NCI-H748 treated with DMSO at 0.1 percent for 48 hours (cell line): Measurements from ENCODE around the gene RBM47.
"Not testable (repeated sequence)": the region's sequence is repeated elsewhere in the genome, so short reads cannot be mapped to it uniquely, and the experiment has no call there.

Source experiments
- DNase-seq: peaks from one replicate; lab custom pipeline; 2025; lab: John Stamatoyannopoulos, UW

The RBM47 gene

DNA sequence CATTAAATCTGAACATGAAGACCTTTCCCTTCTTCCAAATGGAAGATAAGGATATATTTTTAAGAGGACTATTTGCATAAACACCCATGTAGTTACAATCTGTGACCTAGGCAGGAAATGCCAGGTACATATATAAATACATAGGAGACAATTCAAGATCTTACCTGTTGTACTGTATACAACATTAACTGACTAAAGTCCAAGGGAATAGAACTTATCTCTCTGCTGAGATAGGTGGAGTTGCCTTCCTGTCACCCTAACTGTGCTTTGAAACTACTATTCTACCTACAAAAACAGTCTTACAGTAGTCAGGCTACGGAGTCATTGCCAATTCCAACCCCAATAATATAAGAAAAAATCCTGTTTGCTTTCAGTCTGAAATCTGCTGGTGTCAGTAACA is 188.2 kb downstream of the RBM47 start:
- DNase-seq: no peak

DNA sequence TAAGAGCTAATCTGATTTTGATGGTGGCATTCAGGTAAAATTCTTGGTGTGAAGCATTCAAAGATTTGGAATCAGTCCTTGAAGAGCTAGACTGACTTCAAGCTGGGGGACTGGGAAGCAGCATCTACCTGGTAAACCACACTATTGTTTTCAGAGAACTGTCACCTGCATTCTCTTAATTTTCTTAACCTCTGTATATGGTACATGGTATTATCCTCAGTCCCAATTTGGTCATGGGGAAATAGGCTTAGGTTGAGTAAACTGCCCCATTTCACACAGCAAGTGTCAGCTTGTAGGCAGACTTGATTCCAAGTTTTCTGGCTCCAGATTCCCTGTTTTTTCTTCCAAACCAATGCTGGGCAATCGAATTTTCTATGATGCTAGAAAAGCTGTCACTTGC is 190.1 kb downstream of the RBM47 start:
- no peak for DNase-seq

DNA sequence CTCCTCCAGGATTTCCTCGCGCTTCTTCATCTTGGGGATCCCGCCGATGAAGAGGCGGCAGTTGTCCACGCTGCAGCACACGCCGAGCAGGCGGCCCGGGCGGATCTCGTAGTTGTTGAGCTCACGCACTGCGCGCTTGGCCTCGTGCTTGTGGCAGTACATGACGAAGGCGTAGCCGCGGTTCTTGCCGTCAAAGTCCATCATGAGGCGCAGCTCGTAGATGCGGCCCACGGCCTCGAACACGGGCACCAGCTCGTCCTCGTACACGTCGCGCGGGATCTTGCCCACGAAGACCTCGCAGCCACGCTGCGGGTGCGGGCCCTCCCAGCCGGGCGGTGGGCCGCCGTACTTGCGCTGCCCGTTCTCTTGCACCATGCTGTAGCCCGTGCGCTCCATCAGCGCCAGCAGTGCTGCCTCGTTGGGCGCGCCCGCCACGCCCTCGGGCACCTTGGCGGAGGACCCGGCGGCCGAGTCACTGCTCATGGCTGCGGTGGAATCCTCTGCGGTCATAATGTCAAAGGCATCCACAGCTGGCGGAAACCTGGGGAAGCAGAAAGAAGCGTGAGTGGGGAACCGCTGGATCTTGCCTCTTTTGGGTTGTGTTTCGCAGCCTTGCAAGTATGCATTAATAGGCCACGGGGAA is 191.2 kb downstream of the RBM47 start:
- DNase-seq: no peak

DNA sequence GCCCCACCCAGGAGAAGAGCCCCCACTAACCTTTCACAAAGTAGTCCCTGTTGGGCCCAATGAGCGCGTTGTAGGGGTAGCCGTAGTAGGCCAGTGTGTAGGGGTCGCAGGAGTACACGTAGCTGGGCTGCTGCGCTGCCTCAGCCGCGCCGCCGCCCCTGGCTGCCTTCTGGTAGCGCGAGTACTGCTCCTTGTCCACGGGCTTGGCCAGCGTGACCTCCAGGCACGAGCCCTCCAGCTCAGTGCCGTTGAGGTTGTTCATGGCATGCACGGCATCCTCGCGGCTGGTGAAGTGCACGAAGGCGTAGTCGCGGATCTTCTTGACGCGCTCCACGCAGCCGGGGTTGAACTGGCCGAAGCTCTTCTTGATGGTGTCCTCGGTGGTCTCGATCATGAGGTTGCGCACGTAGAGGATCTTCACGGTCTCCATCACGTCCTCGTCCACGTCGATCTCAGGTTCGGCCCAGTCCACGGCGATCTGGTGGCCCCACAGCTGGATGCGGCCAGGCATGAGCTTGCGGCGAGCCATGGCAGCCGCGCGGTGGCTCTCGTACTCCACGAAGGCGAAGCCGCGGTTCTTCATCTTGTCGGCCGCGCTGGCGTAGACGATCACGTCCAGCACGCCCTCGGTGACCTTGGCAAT is 191.8 kb downstream of the RBM47 start:
- DNase-seq: no peak

DNA sequence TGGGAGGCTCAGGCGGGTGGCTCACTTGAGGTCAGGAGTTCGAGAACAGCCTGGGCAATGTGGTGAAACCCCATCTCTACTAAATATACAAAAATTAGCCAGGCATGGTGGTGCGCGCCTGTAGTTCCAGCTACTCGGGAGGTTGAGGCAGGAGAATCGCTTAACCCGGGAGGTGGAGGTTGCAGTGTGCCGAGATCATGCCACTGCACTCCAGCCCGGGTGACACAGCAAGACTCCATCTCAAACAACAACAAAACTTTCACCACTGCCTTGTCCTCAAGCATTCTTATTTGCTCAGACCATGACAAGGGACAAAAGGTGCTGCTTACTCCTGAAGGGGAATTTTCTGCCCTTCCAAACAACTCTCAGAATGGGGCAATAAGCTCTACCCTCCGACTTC is 194.4 kb downstream of the RBM47 start:
- DNase-seq: not testable (repeated sequence)

GRCh38 chr4:40434126-40434687 is 195.5 kb downstream of the RBM47 start:
- DNase-seq: no peak

DNA sequence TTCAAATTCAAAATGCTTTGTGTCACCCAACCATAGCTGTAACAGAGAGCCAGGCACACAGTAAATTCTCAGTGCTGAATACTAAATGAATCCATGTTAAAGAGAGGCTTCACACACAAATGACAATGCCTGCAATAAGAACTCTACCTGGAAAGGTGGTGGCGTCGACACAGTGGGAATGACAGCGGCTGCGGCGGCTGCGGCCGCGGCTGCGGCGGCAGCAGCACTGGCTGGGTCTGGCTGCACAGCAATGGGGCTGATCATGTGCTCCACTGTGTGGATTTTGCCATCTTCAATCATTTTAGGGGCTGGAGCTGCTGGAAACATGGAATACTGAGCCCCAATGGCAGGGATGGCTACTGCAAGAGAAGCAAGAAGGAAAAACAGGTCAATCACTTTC is 197.2 kb downstream of the RBM47 start:
- no peak for DNase-seq

- not testable (repeated sequence) for DNase-seq
Observed at GRCh38 chr4:40427871-40428270, 201.8 kb downstream of the RBM47 start.

DNA sequence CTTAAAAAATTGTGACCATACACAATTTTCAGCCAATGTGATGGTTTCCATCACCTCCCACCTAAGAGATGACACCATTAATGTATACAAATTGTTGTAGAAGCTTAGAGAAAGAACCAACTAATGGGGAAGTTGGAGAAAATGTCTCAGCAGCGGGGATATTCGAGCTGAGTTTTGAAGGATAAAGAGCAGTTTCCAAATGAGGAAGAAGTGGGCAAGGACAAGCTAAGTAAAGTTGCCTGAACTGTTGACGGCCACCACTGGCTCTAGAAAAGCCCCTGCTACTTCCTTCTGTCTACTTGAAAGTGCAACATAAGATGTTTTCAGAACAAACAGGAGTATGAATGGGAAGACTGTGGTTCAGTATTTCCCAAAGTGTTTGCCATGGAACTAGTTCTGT is 202.5 kb downstream of the RBM47 start:
- no peak for DNase-seq

DNA sequence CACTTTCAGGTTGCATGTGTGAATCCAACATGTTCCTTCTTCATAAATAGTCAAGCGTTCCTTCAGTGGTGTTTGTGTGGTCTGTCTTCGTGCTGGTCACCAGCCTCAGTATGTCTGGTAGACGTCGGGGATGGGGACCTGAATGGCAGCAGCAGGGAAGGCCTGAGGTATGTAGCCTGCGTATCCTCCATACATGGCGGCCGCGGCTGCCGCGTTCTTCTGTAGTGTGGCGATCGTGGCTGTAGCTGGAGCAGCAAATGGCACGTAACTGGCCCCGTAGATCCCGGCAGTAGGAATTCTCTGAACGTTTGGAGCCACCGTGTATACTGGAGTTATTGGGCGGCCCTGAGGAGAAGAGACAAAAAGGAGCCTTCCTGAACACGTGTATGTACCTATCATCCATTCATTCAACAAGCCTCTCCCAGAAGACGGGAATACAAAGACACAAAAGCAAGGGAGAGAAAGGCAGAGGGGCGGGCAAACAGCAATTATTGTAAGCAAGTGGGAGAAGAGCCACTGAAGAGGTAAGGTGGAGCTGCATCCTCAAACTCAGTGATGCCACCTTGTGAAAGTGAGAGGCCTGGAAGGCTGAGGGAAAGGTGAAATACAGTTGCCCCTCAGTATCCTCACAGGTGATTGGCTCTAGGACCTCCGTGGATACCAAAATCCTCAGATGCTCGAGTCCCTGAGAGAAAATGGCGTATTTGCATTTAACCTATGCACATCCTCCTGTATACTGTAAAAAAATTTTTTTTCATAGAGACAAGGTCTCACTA is 203.7 kb downstream of the RBM47 start:
- DNase-seq: no peak

GRCh38 chr4:40423735-40424134 is 205.9 kb downstream of the RBM47 start:
- no peak for DNase-seq

- DNase-seq: no peak
Observed at GRCh38 chr4:40421839-40422708, 207.6 kb downstream of the RBM47 start.

DNA sequence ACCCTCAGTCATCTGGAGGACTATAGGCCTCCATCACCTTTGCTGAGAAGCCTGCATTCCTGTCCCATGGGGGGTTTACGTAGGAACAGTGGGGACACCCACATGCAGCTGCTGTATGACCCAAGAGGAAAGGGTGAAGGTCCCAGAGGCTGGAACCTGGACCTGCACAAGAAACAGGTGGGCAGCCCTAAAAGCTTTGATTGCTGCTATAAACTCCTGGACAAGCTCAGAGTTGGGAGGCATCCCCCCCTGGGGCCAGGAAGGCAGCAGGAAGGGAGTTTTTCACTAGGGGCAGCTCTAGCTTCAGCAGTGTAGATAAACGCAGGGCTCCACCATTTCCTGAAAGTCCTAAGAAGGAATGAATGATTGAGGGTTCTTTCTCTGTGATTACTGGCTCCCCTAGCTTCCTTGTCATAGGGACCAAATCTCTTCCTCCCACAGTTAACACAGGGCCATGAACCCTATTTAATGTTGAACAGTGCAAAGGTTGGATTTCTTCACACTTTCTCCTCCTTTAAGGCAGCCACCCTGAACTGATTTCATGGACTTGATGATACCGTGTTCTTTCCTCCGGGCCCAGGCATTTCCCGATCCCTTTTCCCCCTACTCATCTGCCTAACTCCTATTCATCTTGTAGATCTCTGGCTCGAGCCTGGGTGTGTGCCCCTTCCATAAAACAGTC is 210.3 kb downstream of the RBM47 start:
- DNase-seq: no peak

- no peak for DNase-seq
Observed at GRCh38 chr4:40418430-40419230, 211.0 kb downstream of the RBM47 start.

GRCh38 chr4:40417941-40418340 is 211.7 kb downstream of the RBM47 start:
- DNase-seq: no peak

DNA sequence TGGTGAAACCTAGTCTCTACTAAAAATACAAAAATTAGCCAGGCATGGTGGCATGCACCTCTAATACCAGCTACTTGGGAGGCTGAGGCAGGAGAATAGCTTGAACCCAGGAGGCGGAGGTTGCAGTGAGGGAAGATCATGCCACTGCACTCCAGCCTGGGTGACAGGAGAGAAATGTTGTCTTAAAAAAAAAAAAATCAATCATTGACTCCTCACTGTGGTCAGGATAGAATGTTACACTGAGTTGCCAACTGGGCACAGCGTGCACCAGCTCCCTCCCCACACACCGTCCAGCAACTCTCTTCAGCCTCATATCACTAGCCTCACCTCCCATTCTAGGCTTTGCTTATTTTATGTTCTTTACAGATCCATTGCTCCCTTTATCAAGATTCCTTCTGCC is 215.0 kb downstream of the RBM47 start:
- DNase-seq: no peak

DNA sequence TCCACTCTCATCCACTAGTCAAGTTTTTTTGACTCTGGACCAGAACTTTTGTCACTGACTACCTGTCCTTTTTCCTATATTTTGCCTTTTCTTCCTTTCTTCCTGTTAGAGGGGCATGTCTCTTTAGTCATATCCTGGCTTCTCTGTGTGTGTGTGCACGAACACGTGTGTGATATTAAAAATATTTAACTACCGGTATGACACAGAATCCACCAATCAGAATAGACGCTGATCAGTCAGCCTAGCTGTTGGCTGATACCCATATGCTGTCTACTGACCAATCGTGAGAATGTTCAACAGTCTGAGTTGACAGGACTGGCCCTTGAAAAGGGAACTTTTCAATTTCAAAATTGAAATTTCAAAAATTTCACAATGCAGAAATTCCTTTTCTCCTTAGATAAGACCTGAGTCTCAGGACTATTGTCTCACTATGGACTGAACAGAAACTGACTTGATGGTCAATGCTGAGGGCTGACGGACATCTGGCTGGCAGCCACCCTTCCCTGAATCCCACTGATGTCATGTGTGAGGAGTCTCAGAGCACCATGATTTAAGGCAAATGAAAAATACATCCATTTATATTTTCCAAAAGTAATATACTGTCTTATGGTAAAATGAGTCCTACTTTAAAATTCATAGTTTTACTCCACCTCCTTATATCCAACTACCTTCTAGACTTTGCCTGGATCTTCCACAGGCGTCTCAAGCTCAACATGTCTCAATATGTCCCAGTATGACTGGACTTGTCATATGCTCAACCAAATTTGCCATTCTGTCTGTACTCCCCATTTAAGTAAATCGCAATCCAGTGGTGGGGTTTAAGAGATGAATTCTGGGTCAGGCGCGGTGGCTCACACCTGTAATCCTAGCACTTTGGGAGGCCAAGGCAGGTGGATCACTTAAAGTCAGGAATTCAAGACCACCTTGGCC is 216.5 kb downstream of the RBM47 start:
- no peak for DNase-seq

DNA sequence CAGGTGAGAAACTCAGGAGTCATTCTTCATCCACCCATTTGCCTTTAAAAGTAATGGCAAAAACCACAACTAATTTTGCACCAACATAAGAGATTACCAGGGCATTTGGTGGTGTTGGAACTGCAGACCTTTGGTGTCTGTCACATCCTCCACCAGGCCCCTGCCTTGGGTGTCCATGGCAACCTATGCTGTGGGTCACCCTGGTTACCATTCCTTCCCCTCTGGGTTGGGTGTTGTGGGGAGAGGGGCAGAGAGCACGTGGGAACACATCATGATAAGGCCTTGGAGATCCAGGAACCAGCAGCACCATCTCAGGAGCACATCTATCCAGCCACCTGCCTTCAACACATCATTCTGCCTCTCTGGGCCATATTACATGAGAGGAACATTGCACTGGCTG is 217.3 kb downstream of the RBM47 start:
- DNase-seq: no peak

- DNase-seq: no peak
Observed at GRCh38 chr4:40409835-40410234, 219.8 kb downstream of the RBM47 start.
